Activated naive CD4-positive, alpha-beta T cell treated with anti-CD3 and anti-CD28 coated beads, Interleukin-2, amount 50 U/mL, for 24 hours (primary cell): ENCODE results near the gene PSME4.
"Not testable (repeated sequence)": the region's sequence is repeated elsewhere in the genome, so short reads cannot be mapped to it uniquely, and the experiment has no call there.

Source experiments
- H3K27ac Mint-ChIP-seq: one replicate; pipeline ENCODE4 v1.8.0; 2021; ENCODE audit warnings: mild to moderate bottlenecking, mixed read lengths
- H3K27me3 Mint-ChIP-seq: one replicate; pipeline ENCODE4 v1.8.0; 2021; ENCODE audit warnings: mixed read lengths
- H3K36me3 Mint-ChIP-seq: one replicate; pipeline ENCODE4 v1.8.0; 2021; ENCODE audit warnings: mixed read lengths
- H3K4me1 Mint-ChIP-seq: one replicate; pipeline ENCODE4 v1.8.0; 2021; ENCODE audit warnings: mixed read lengths
- H3K4me3 Mint-ChIP-seq: one replicate; pipeline ENCODE4 v1.8.0; 2021; ENCODE audit warnings: mild to moderate bottlenecking, mixed read lengths
- H3K9me3 Mint-ChIP-seq: one replicate; pipeline ENCODE4 v1.8.0; 2021; ENCODE audit warnings: mixed read lengths

Gene PSME4

DNA sequence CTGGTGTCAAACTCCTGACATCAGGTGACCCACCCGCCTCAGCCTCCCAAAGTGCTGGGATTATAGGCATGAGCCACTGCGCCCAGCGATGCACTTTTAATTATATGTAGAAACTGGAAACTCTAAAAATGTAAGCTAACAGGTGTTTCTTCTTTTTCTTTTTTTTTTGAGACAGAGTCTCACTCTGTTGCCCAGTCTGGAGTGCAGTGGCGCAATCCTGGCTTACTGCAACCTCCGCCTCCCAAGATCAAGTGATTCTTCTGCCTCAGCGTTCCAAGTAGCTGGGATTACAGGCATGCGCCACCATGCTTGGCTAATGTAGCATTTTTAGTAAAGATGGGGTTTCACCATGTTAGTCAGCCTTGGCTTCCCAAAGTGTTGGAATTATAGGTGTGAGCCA is 129.1 kb downstream of the PSME4 start:
- not testable (repeated sequence) for H3K27me3 Mint-ChIP-seq, H3K36me3 Mint-ChIP-seq, H3K9me3 Mint-ChIP-seq, H3K27ac Mint-ChIP-seq, H3K4me1 Mint-ChIP-seq, H3K4me3 Mint-ChIP-seq

GRCh38 chr2:53840580-53840979 is 130.2 kb downstream of the PSME4 start:
- Mint-ChIP-seq H3K36me3 (no peaks in the 10 kb centered on the region), H3K4me1 (peaks cover 7% of the 10 kb centered on the region), H3K4me3 (no peak overlapping the region), H3K9me3 (no peaks in the 10 kb centered on the region), H3K27me3 (no peaks in the 10 kb centered on the region), H3K27ac (no peak overlapping the region)

GRCh38 chr2:53829980-53830290 is 140.9 kb downstream of the PSME4 start:
- H3K27me3 Mint-ChIP-seq, H3K27ac Mint-ChIP-seq, H3K9me3 Mint-ChIP-seq, H3K4me3 Mint-ChIP-seq, H3K4me1 Mint-ChIP-seq: not testable (repeated sequence)
- H3K36me3 Mint-ChIP-seq: peaks cover 19% of the 10 kb centered on the region

DNA sequence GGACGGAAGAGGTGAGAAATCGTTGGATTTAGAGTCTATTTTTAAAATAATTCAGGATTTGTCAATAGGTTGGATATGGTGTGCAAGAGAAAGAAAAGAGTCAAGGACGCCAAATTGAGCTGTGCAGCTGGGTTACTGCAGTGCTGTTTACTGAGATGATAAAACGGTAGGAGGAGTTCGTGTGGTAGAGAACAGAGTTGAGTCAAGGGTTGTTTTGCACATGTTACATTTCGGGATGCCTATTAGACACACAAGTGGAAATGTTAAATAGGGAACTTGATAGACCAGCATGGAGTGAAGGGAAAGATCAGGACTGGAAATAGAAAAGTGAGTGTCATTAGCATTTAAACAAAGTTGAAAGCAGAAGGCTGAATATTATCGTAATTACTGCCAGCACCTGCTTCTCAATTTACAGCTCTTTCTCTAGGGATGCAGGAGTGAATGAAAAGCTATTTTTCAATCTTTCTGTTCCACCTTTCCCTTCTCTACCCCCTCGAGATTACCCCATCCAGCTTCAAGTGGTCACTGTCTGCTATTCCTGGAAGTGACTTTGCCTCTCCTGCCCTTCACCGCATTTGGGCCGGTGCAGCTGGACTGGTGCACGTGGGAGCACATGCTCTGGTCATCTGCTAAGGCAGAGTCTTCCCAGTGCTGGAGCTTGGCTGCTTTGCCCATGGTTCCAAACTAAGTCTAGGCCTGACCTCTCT is 141.4 kb downstream of the PSME4 start:
- H3K9me3 Mint-ChIP-seq: no peaks in the 10 kb centered on the region
- H3K4me1 Mint-ChIP-seq: no peaks in the 10 kb centered on the region

DNA sequence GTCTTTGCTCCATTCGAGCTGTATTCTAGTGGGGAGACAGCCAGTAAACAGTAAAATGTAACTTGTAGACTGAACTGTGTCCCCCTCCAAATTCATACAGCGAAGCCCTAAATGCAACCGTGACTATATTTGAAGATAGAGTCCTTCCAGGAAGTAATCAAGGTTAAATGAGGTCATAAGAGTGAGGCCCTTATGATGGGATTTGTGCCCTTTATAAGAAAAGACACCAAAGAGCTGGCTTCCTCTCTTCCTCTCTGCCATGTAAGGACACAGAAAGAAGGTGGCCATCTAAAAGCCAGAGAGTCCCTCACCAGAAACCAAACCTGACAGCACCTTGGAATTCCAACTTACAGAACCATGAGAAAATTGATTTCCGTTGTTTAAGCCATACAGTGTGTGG is 142.5 kb downstream of the PSME4 start:
- peaks cover 11% of the 10 kb centered on the region for H3K36me3 Mint-ChIP-seq
- H3K27ac Mint-ChIP-seq: no peak overlapping the region
- H3K27me3 Mint-ChIP-seq: no peaks in the 10 kb centered on the region
- no peak overlapping the region for H3K4me3 Mint-ChIP-seq
- H3K4me1 Mint-ChIP-seq: no peaks in the 10 kb centered on the region
- no peaks in the 10 kb centered on the region for H3K9me3 Mint-ChIP-seq

More for the DNA sequence above, 141.4 kb downstream of the PSME4 start:
- no peak overlapping the region for H3K27ac Mint-ChIP-seq
- H3K36me3 Mint-ChIP-seq: peaks cover 17% of the 10 kb centered on the region
- H3K4me3 Mint-ChIP-seq: no peak overlapping the region
- no peaks in the 10 kb centered on the region for H3K27me3 Mint-ChIP-seq

DNA sequence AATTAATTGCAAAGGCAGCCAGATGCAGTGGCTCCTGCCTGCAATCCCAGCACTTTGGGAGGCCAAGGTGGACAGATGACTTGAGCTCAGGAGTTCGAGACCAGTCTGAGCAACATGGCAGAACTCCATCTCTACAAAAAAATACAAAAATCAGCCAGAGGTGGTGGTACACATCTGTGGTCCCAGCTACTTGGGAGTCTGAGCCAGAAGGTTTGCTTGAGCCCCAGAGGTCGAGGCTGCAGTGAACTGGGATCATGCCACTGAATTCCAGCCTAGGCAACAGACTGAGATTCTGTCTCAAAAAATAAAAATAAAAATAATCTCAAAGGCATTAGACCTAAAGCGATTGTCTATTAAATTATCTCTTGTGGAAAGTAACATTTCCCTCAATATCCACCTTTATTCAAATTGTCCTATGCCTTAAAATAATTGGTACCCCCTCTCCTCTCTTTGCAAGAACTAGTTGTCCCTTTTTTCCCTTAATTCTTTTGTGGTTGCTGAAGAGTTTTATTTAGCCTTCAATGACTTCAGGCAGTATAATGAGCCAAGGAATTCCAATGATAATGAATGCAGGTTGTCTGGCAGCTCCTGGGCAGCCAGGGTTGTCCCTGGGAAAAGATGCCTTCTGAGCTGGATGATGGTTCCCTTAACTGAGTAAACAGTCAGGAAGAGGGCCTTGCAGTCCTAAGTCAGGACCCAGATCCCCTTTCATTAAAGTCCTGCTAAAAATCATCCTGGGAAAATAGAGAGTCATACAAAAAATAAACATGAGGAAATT is 143.2 kb downstream of the PSME4 start:
- Mint-ChIP-seq H3K4me3 (no peak overlapping the region), H3K36me3 (peaks cover 11% of the 10 kb centered on the region), H3K9me3 (no peaks in the 10 kb centered on the region), H3K27me3 (no peaks in the 10 kb centered on the region), H3K4me1 (no peaks in the 10 kb centered on the region), H3K27ac (no peak overlapping the region)

- Mint-ChIP-seq H3K27me3 (no peaks in the 10 kb centered on the region), H3K4me1 (no peaks in the 10 kb centered on the region)
Observed at GRCh38 chr2:53826587-53827397, 144.0 kb downstream of the PSME4 start.

DNA sequence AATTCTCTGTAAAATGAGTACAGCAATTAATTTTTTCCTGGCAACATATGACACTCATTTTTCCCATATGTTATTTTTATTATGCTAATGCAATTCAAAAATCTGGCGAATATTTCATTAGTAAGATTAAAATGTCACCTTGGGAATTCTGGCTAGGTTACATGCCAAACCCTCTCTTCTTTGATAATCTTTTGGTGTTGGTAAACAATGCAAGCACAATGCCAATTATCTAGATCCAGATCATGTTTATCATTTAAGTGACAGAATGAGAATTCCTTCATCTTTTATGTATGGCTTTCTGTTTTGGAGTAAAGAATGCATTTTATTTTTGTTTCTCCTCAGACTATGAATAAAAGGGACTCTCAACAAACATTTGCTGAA is 144.8 kb downstream of the PSME4 start:
- Mint-ChIP-seq H3K4me3 (no peak overlapping the region), H3K27ac (no peak overlapping the region), H3K4me1 (no peaks in the 10 kb centered on the region), H3K27me3 (no peaks in the 10 kb centered on the region), H3K9me3 (no peaks in the 10 kb centered on the region), H3K36me3 (peaks cover 10% of the 10 kb centered on the region)

More at GRCh38 chr2:53826587-53827397, 144.0 kb downstream of the PSME4 start:
- Mint-ChIP-seq H3K9me3 (no peaks in the 10 kb centered on the region), H3K27ac (no peak overlapping the region), H3K36me3 (peaks cover 11% of the 10 kb centered on the region), H3K4me3 (no peak overlapping the region)

GRCh38 chr2:53823639-53824038 is 147.2 kb downstream of the PSME4 start:
- not testable (repeated sequence) for H3K36me3 Mint-ChIP-seq, H3K4me1 Mint-ChIP-seq, H3K27ac Mint-ChIP-seq, H3K27me3 Mint-ChIP-seq, H3K9me3 Mint-ChIP-seq, H3K4me3 Mint-ChIP-seq

GRCh38 chr2:53821810-53822209 is 149.0 kb downstream of the PSME4 start:
- H3K27ac Mint-ChIP-seq: no peak overlapping the region

GRCh38 chr2:53820711-53821110 is 150.1 kb downstream of the PSME4 start:
- peaks cover 12% of the 10 kb centered on the region for H3K36me3 Mint-ChIP-seq
- H3K4me1 Mint-ChIP-seq: no peaks in the 10 kb centered on the region
- H3K27ac Mint-ChIP-seq: no peak overlapping the region
- no peaks in the 10 kb centered on the region for H3K27me3 Mint-ChIP-seq
- H3K4me3 Mint-ChIP-seq: no peak overlapping the region
- H3K9me3 Mint-ChIP-seq: no peaks in the 10 kb centered on the region

More at GRCh38 chr2:53821810-53822209, 149.0 kb downstream of the PSME4 start:
- H3K4me1 Mint-ChIP-seq: no peaks in the 10 kb centered on the region
- H3K27me3 Mint-ChIP-seq: no peaks in the 10 kb centered on the region
- H3K4me3 Mint-ChIP-seq: no peak overlapping the region
- H3K36me3 Mint-ChIP-seq: peaks cover 8% of the 10 kb centered on the region
- no peaks in the 10 kb centered on the region for H3K9me3 Mint-ChIP-seq

- Mint-ChIP-seq H3K36me3 (peaks cover 16% of the 10 kb centered on the region), H3K4me3 (no peak overlapping the region), H3K27ac (no peak overlapping the region)
Observed at GRCh38 chr2:53820048-53820447, 150.7 kb downstream of the PSME4 start.

GRCh38 chr2:53819634-53820033 is 151.2 kb downstream of the PSME4 start:
- H3K9me3 Mint-ChIP-seq: no peaks in the 10 kb centered on the region
- H3K36me3 Mint-ChIP-seq: peaks cover 16% of the 10 kb centered on the region

More at GRCh38 chr2:53820048-53820447, 150.7 kb downstream of the PSME4 start:
- H3K9me3 Mint-ChIP-seq: no peaks in the 10 kb centered on the region
- H3K27me3 Mint-ChIP-seq: no peaks in the 10 kb centered on the region
- no peaks in the 10 kb centered on the region for H3K4me1 Mint-ChIP-seq

DNA sequence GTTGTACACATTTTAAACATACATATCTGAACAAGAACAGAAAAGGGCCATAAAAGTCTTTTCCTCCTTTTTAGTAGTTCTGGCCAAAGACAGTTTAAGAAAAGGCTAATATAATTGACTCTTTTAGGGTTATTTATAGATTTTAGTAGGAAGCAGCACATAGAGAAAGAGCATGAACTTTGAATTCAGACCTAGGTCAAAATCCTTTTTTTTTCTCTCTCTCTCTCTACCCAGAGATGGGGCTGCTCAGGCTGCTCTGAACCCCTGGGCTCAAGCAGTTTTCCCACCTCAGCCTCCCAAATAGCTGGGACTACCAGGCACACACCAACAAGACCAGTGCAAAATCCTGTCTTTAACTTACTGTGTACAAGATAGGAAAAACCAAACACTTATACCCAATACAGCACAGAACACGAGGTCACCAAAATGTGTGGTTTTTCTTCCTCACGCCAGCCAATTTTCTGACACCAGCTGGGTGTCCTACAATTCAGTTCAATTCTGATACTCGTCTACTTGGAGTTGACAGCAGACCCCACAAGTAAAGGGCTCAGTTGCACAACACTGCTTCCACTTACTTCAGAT is 151.8 kb downstream of the PSME4 start:
- Mint-ChIP-seq H3K27me3 (no peaks in the 10 kb centered on the region), H3K9me3 (no peaks in the 10 kb centered on the region), H3K4me3 (no peak overlapping the region), H3K36me3 (peaks cover 16% of the 10 kb centered on the region), H3K27ac (no peak overlapping the region), H3K4me1 (no peaks in the 10 kb centered on the region)

More at GRCh38 chr2:53819634-53820033, 151.2 kb downstream of the PSME4 start:
- Mint-ChIP-seq H3K27ac (no peak overlapping the region), H3K4me3 (no peak overlapping the region), H3K4me1 (no peaks in the 10 kb centered on the region), H3K27me3 (no peaks in the 10 kb centered on the region)
